ENCODE measurements around the gene PLCL1. TPM values are rescaled to one million over a fixed set of nuclear protein-coding genes. Genes with fewer than 3 reads are reported as not detected.
"Not testable (repeated sequence)": the region's sequence is repeated elsewhere in the genome, so short reads cannot be mapped to it uniquely, and the experiment has no call there.

The PLCL1 gene
- total RNA-seq, 3 donors from 2014 or later = 6.6 to 11.3 (median 11.1) TPM

- DNase-seq (ENCODE audit: low spot score in 2 of 2) = no peak
- H3K9me3 ChIP-seq = no peaks in the 10 kb centered on the region
- no peak overlapping the region for H3K27ac ChIP-seq
- no peak overlapping the region for H3K4me3 ChIP-seq
- no peak for TF ChIP-seq POLR2A (IDR thresholded peaks at IDR 0.05)
- TF ChIP-seq POLR2AphosphoS5 (IDR thresholded peaks at IDR 0.05) = no peak
- no peak for TF ChIP-seq CTCF (IDR thresholded peaks at IDR 0.05)
- H3K36me3 ChIP-seq = no peaks in the 10 kb centered on the region
- H3K27me3 ChIP-seq = no peaks in the 10 kb centered on the region
- H3K4me1 ChIP-seq = no peaks in the 10 kb centered on the region
- intact Hi-C loops (cut with DNase I; ENCODE audit: low total_unique reads) = no loop called here
These were observed 224.6 kb downstream of the PLCL1 start for GRCh38 chr2:198028955-198029354.

GRCh38 chr2:198029576-198029975 is 225.2 kb downstream of the PLCL1 start:
- intact Hi-C loops (cut with DNase I; ENCODE audit: low total_unique reads); H3K4me3 ChIP-seq; H3K27ac ChIP-seq; H3K9me3 ChIP-seq; H3K27me3 ChIP-seq; H3K4me1 ChIP-seq; DNase-seq (ENCODE audit: low spot score in 2 of 2); H3K36me3 ChIP-seq: not testable (repeated sequence)

- Histone ChIP-seq H3K27me3 (no peaks in the 10 kb centered on the region), H3K4me1 (no peaks in the 10 kb centered on the region)
These were observed 229.2 kb downstream of the PLCL1 start for GRCh38 chr2:198033626-198034025.

GRCh38 chr2:198036029-198036879 is 231.9 kb downstream of the PLCL1 start:
- DNase-seq (ENCODE audit: low spot score in 2 of 2) = no peak
- H3K4me1 ChIP-seq = no peaks in the 10 kb centered on the region
- intact Hi-C loops (cut with DNase I; ENCODE audit: low total_unique reads) = no loop called here
- no peaks in the 10 kb centered on the region for H3K9me3 ChIP-seq
- H3K36me3 ChIP-seq = no peaks in the 10 kb centered on the region
- H3K27ac ChIP-seq = no peak overlapping the region
- H3K4me3 ChIP-seq = no peak overlapping the region
- H3K27me3 ChIP-seq = no peaks in the 10 kb centered on the region
- TF ChIP-seq CTCF (IDR thresholded peaks at IDR 0.05) = no peak
- TF ChIP-seq POLR2AphosphoS5 (IDR thresholded peaks at IDR 0.05) = no peak
- TF ChIP-seq POLR2A (IDR thresholded peaks at IDR 0.05) = no peak

More at GRCh38 chr2:198033626-198034025, 229.2 kb downstream of the PLCL1 start:
- intact Hi-C loops (cut with DNase I; ENCODE audit: low total_unique reads) = no loop called here
- Histone ChIP-seq H3K27ac (no peak overlapping the region), H3K4me3 (no peak overlapping the region), H3K9me3 (no peaks in the 10 kb centered on the region), H3K36me3 (no peaks in the 10 kb centered on the region)
- DNase-seq (ENCODE audit: low spot score in 2 of 2) = no peak
- TF ChIP-seq CTCF (IDR thresholded peaks at IDR 0.05) (no peak), POLR2A (IDR thresholded peaks at IDR 0.05) (no peak), POLR2AphosphoS5 (IDR thresholded peaks at IDR 0.05) (no peak)

GRCh38 chr2:198040835-198041234 is 236.4 kb downstream of the PLCL1 start:
- Histone ChIP-seq H3K4me3 (no peak overlapping the region), H3K9me3 (no peaks in the 10 kb centered on the region), H3K4me1 (no peaks in the 10 kb centered on the region), H3K36me3 (no peaks in the 10 kb centered on the region), H3K27me3 (no peaks in the 10 kb centered on the region), H3K27ac (no peak overlapping the region)
- intact Hi-C loops (cut with DNase I; ENCODE audit: low total_unique reads) = no loop called here
- no peak for DNase-seq (ENCODE audit: low spot score in 2 of 2)
- TF ChIP-seq POLR2A (IDR thresholded peaks at IDR 0.05) (no peak), CTCF (IDR thresholded peaks at IDR 0.05) (no peak), POLR2AphosphoS5 (IDR thresholded peaks at IDR 0.05) (no peak)

Measured in breast epithelium (tissue), 4 donors.